Activated CD8-positive, alpha-beta memory T cell treated with anti-CD3 and anti-CD28 coated beads, Interleukin-2, amount 10 ng/mL, durations not matched to agents 7 days and 5 days (primary cell): ENCODE measurements around the gene DUSP8. TPM values are rescaled to one million over a fixed set of nuclear protein-coding genes. Genes with fewer than 3 reads are reported as not detected.

Experiments used
- ATAC-seq: fragments of 150-1000 bp; cut with Tn5 transposase; one replicate; pipeline ENCODE4 v1.10.0; 2021; ENCODE audit warnings: moderate library complexity
- CTCF ChIA-PET: fragments of 350-600 bp; sonication (Branson Sonifier 250); formaldehyde crosslinking; loops from one replicate; lab custom pipeline; 2021; ENCODE audit warnings: antibody characterized with exemption; lab: Charles Lee
- DNase-seq: peaks from one replicate; pipeline ENCODE4 v3.0.0-alpha.2; 2020
- H3K27ac Mint-ChIP-seq: one replicate; pipeline ENCODE4 v1.8.0; 2021; ENCODE audit warnings: mild to moderate bottlenecking, mixed read lengths
- H3K27me3 Mint-ChIP-seq: one replicate; pipeline ENCODE4 v1.8.0; 2021; ENCODE audit warnings: mixed read lengths
- H3K36me3 Mint-ChIP-seq: one replicate; pipeline ENCODE4 v1.8.0; 2021; ENCODE audit warnings: mild to moderate bottlenecking, mixed read lengths
- H3K4me1 Mint-ChIP-seq: one replicate; pipeline ENCODE4 v1.8.0; 2021; ENCODE audit warnings: mixed read lengths
- H3K4me3 Mint-ChIP-seq: one replicate; pipeline ENCODE4 v1.8.0; 2021; ENCODE audit warnings: mild to moderate bottlenecking, moderate library complexity, mixed read lengths
- H3K9me3 Mint-ChIP-seq: one replicate; pipeline ENCODE4 v1.8.0; 2022; ENCODE audit warnings: low read depth, mixed read lengths
- total RNA-seq, 2 experiments: library from RNA; stranded (reverse); gene quantifications; one replicate each; pipeline ENCODE4 v1.2.3, GENCODE V29; 2021

Gene DUSP8
- total RNA-seq, 2 experiments from 2014 or later = 0.50 to 1.1 TPM

GRCh38 chr11:1541474-1542204, 30.4 kb downstream of the DUSP8 start:
- Mint-ChIP-seq H3K4me1 (no peaks in the 10 kb centered on the region), H3K36me3 (no peaks in the 10 kb centered on the region), H3K4me3 (no peak overlapping the region), H3K9me3 (no peaks in the 10 kb centered on the region), H3K27me3 (peaks cover 18% of the 10 kb centered on the region), H3K27ac (no peak overlapping the region)
- no peak for ATAC-seq
- CTCF ChIA-PET = interaction anchor here (1.8 kb wide), 1 partner anchor 33 kb away, joined by 4 read pairs; no protein-coding TSS in a partner anchor
- no peak for DNase-seq

- no peak overlapping the region for H3K4me3 Mint-ChIP-seq
- DNase-seq (no peak), ATAC-seq (no peak)
- CTCF ChIA-PET = interaction anchor here (1.4 kb wide), 1 partner anchor 35 kb away, joined by 3 read pairs; no protein-coding TSS in a partner anchor
- H3K27ac Mint-ChIP-seq = no peak overlapping the region
- peaks cover under 1% of the 10 kb centered on the region for H3K4me1 Mint-ChIP-seq
- peaks cover 4% of the 10 kb centered on the region for H3K27me3 Mint-ChIP-seq
- no peaks in the 10 kb centered on the region for H3K36me3 Mint-ChIP-seq
- H3K9me3 Mint-ChIP-seq = no peaks in the 10 kb centered on the region
Measured at GRCh38 chr11:1540074-1540473, 32.0 kb downstream of the DUSP8 start.

- ATAC-seq (no peak), DNase-seq (no peak)
- Mint-ChIP-seq H3K9me3 (no peaks in the 10 kb centered on the region), H3K4me1 (peaks cover 2% of the 10 kb centered on the region), H3K4me3 (no peak overlapping the region), H3K27me3 (peaks cover 4% of the 10 kb centered on the region), H3K36me3 (no peaks in the 10 kb centered on the region), H3K27ac (no peak overlapping the region)
- CTCF ChIA-PET = interaction anchor here (1.3 to 1.4 kb wide), 2 partner anchors 23 to 37 kb away, joined by 3 to 4 read pairs; no protein-coding TSS in a partner anchor
Measured at GRCh38 chr11:1538153-1538552, 33.9 kb downstream of the DUSP8 start.

- H3K9me3 Mint-ChIP-seq = no peaks in the 10 kb centered on the region
- CTCF ChIA-PET = interaction anchor here (0.9 to 1.0 kb wide), 2 partner anchors 37 to 39 kb away, joined by 3 to 5 read pairs; no protein-coding TSS in a partner anchor
- no peak for DNase-seq
- H3K27me3 Mint-ChIP-seq = peaks cover 4% of the 10 kb centered on the region
- H3K36me3 Mint-ChIP-seq = peaks cover 1% of the 10 kb centered on the region
- H3K4me3 Mint-ChIP-seq = no peak overlapping the region
- peaks cover 4% of the 10 kb centered on the region for H3K4me1 Mint-ChIP-seq
- ATAC-seq = no peak
- no peak overlapping the region for H3K27ac Mint-ChIP-seq
Measured at GRCh38 chr11:1536065-1536843, 35.8 kb downstream of the DUSP8 start.

GRCh38 chr11:1534682-1535081, 37.4 kb downstream of the DUSP8 start:
- peaks cover 4% of the 10 kb centered on the region for H3K27me3 Mint-ChIP-seq
- no peak for ATAC-seq
- H3K4me1 Mint-ChIP-seq = peaks cover 4% of the 10 kb centered on the region
- CTCF ChIA-PET = no interaction called here
- no peak overlapping the region for H3K27ac Mint-ChIP-seq
- no peaks in the 10 kb centered on the region for H3K9me3 Mint-ChIP-seq
- no peak overlapping the region for H3K4me3 Mint-ChIP-seq
- peaks cover 1% of the 10 kb centered on the region for H3K36me3 Mint-ChIP-seq
- no peak for DNase-seq

GRCh38 chr11:1534171-1534570, 37.9 kb downstream of the DUSP8 start:
- no peaks in the 10 kb centered on the region for H3K9me3 Mint-ChIP-seq
- H3K27me3 Mint-ChIP-seq = peaks cover 4% of the 10 kb centered on the region
- no peak overlapping the region for H3K27ac Mint-ChIP-seq
- H3K4me1 Mint-ChIP-seq = peaks cover 4% of the 10 kb centered on the region
- no peak overlapping the region for H3K4me3 Mint-ChIP-seq
- DNase-seq (no peak), ATAC-seq (no peak)
- CTCF ChIA-PET = interaction anchor here (1.7 kb wide), 1 partner anchor 41 kb away, joined by 5 read pairs; no protein-coding TSS in a partner anchor
- H3K36me3 Mint-ChIP-seq = peaks cover 1% of the 10 kb centered on the region

- Mint-ChIP-seq H3K4me1 (peaks cover 4% of the 10 kb centered on the region), H3K4me3 (no peak overlapping the region), H3K27ac (no peak overlapping the region), H3K27me3 (peaks cover 4% of the 10 kb centered on the region), H3K36me3 (peaks cover 1% of the 10 kb centered on the region), H3K9me3 (no peaks in the 10 kb centered on the region)
- no peak for DNase-seq
- CTCF ChIA-PET = interaction anchor here (1.7 kb wide), 1 partner anchor 41 kb away, joined by 5 read pairs; no protein-coding TSS in a partner anchor
- ATAC-seq = no peak
Measured at GRCh38 chr11:1533342-1533725, 38.7 kb downstream of the DUSP8 start.

GRCh38 chr11:1532606-1533341, 39.3 kb downstream of the DUSP8 start:
- CTCF ChIA-PET = interaction anchor here (1.7 kb wide), 1 partner anchor 42 kb away, joined by 5 read pairs; no protein-coding TSS in a partner anchor
- no peak overlapping the region for H3K4me3 Mint-ChIP-seq
- peaks cover 4% of the 10 kb centered on the region for H3K4me1 Mint-ChIP-seq
- ATAC-seq (no peak), DNase-seq (no peak)
- H3K9me3 Mint-ChIP-seq = no peaks in the 10 kb centered on the region
- H3K27me3 Mint-ChIP-seq = peaks cover under 1% of the 10 kb centered on the region
- peaks cover 1% of the 10 kb centered on the region for H3K36me3 Mint-ChIP-seq
- no peak overlapping the region for H3K27ac Mint-ChIP-seq

GRCh38 chr11:1532014-1532586, 40.0 kb downstream of the DUSP8 start:
- no peaks in the 10 kb centered on the region for H3K27me3 Mint-ChIP-seq
- H3K9me3 Mint-ChIP-seq = no peaks in the 10 kb centered on the region
- H3K4me1 Mint-ChIP-seq = peaks cover 4% of the 10 kb centered on the region
- ATAC-seq = no peak
- no peak overlapping the region for H3K4me3 Mint-ChIP-seq
- DNase-seq = no peak
- H3K27ac Mint-ChIP-seq = no peak overlapping the region
- CTCF ChIA-PET = interaction anchor here (1.7 kb wide), 1 partner anchor 43 kb away, joined by 5 read pairs; no protein-coding TSS in a partner anchor
- H3K36me3 Mint-ChIP-seq = peaks cover 1% of the 10 kb centered on the region

GRCh38 chr11:1531449-1532013, 40.5 kb downstream of the DUSP8 start:
- H3K9me3 Mint-ChIP-seq = no peaks in the 10 kb centered on the region
- DNase-seq (no peak), ATAC-seq (no peak)
- no peaks in the 10 kb centered on the region for H3K27me3 Mint-ChIP-seq
- H3K4me1 Mint-ChIP-seq = peaks cover 4% of the 10 kb centered on the region
- H3K4me3 Mint-ChIP-seq = no peak overlapping the region
- H3K27ac Mint-ChIP-seq = no peak overlapping the region
- peaks cover 1% of the 10 kb centered on the region for H3K36me3 Mint-ChIP-seq
- CTCF ChIA-PET = no interaction called here

GRCh38 chr11:1530686-1531448, 41.2 kb downstream of the DUSP8 start:
- H3K36me3 Mint-ChIP-seq = peaks cover 1% of the 10 kb centered on the region
- CTCF ChIA-PET = no interaction called here
- H3K27me3 Mint-ChIP-seq = no peaks in the 10 kb centered on the region
- no peak overlapping the region for H3K4me3 Mint-ChIP-seq
- ATAC-seq (no peak), DNase-seq (no peak)
- H3K27ac Mint-ChIP-seq = no peak overlapping the region
- H3K4me1 Mint-ChIP-seq = peaks cover 4% of the 10 kb centered on the region
- H3K9me3 Mint-ChIP-seq = no peaks in the 10 kb centered on the region

GRCh38 chr11:1529774-1530173, 42.3 kb downstream of the DUSP8 start:
- no peaks in the 10 kb centered on the region for H3K9me3 Mint-ChIP-seq
- DNase-seq (no peak), ATAC-seq (no peak)
- H3K4me3 Mint-ChIP-seq = no peak overlapping the region
- no peaks in the 10 kb centered on the region for H3K27me3 Mint-ChIP-seq
- no peak overlapping the region for H3K27ac Mint-ChIP-seq
- peaks cover 1% of the 10 kb centered on the region for H3K36me3 Mint-ChIP-seq
- H3K4me1 Mint-ChIP-seq = peaks cover 2% of the 10 kb centered on the region
- CTCF ChIA-PET = no interaction called here
